GM12864 (cell line): Measurements from ENCODE around the gene VWA7.

Source experiments
- DNase-seq: peaks from one replicate; pipeline ENCODE4 v3.0.0-alpha.2; 2011; ENCODE audit warnings: low read depth
- H3K4me3 ChIP-seq: 2 replicates; pipeline ENCODE4 v1.5.1; 2011; ENCODE audit warnings: mild to moderate bottlenecking, low read depth, low read length, control low read depth
- TF ChIP-seq, protein P1 (sequence below): IDR thresholded peaks from 2 replicates; pipeline ENCODE4 v1.5.1; 2011; ENCODE audit warnings: low read depth, mild to moderate bottlenecking, moderate library complexity, low read length, control low read depth, inconsistent platforms; ENCODE audit errors: missing control alignments

The VWA7 gene

DNA sequence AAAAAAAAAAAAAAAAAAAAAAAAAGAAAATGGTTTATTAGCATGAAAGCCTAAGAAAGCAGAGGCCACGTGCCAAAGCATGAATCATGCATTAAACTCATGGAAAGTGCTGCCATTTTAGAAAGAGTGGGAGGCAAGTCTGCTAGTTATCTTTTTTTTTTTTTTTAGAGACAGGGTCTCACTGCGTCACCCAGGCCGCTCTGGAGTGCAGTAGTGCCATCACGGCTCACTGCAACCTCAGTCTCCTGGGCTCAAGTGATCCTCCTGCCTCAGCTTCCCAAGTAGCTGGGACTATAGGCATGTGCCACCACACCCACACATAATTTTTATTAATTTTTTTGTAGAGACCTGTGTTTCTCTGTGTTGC, 5.2 kb downstream of the VWA7 start:
- no peak overlapping the region for H3K4me3 ChIP-seq
- DNase-seq = no peak
- TF ChIP-seq, protein P1, sequence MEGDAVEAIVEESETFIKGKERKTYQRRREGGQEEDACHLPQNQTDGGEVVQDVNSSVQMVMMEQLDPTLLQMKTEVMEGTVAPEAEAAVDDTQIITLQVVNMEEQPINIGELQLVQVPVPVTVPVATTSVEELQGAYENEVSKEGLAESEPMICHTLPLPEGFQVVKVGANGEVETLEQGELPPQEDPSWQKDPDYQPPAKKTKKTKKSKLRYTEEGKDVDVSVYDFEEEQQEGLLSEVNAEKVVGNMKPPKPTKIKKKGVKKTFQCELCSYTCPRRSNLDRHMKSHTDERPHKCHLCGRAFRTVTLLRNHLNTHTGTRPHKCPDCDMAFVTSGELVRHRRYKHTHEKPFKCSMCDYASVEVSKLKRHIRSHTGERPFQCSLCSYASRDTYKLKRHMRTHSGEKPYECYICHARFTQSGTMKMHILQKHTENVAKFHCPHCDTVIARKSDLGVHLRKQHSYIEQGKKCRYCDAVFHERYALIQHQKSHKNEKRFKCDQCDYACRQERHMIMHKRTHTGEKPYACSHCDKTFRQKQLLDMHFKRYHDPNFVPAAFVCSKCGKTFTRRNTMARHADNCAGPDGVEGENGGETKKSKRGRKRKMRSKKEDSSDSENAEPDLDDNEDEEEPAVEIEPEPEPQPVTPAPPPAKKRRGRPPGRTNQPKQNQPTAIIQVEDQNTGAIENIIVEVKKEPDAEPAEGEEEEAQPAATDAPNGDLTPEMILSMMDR = no peak

DNA sequence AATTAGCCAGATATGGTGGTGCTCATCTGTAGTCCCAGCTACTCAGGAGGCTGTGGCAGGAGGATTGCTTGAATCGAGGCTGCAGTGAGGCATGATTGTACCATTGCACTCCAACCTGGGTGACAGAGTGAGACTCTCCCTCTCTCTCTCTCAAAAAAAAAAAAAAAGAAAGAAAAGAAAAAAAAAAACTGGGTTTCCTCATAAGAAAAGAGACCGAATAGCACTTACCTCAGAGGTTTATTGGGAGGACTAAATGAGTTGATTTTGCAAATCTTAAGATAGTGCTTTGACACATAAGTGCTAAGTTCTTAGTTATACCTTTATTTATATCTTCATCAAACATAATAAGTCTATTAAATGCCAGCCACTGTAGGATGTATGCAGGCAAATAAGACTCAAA, 6.3 kb downstream of the VWA7 start:
- TF ChIP-seq, protein P1 = no peak
- no peak overlapping the region for H3K4me3 ChIP-seq
- no peak for DNase-seq

DNA sequence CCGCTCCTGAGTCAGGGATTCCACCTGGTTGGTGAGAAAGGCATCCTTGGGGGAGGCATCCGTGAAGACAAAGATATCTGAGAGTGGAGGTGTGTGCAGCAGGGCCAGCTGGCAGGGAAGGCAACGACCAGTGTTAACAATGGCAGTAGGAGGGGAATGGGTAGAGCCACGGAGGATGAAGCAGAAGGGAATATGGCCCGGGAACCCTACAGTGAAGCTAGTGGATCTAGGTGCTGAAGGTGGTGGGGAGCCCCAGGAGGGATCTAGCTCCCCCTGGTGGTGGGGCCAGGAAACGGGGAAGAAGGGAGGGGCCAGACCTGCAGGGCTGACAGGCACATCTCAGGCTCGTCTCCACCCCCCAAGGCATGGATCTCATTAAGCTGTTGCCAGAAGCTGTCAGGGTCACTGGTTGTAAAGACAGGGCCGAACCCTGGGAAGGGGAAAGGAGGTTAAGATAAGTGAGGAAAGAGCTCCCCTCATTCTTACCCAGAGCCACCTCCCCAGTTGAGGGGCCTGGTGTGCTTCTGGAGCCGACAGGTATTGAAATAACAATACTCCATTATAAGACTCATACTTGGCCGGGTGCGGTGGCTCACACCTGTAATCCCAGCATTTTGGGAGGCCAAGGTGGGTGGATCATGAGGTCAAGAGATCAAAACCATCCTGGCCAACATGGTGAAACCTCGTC, 7.3 kb downstream of the VWA7 start:
- no peak overlapping the region for H3K4me3 ChIP-seq
- no peak for DNase-seq

DNA sequence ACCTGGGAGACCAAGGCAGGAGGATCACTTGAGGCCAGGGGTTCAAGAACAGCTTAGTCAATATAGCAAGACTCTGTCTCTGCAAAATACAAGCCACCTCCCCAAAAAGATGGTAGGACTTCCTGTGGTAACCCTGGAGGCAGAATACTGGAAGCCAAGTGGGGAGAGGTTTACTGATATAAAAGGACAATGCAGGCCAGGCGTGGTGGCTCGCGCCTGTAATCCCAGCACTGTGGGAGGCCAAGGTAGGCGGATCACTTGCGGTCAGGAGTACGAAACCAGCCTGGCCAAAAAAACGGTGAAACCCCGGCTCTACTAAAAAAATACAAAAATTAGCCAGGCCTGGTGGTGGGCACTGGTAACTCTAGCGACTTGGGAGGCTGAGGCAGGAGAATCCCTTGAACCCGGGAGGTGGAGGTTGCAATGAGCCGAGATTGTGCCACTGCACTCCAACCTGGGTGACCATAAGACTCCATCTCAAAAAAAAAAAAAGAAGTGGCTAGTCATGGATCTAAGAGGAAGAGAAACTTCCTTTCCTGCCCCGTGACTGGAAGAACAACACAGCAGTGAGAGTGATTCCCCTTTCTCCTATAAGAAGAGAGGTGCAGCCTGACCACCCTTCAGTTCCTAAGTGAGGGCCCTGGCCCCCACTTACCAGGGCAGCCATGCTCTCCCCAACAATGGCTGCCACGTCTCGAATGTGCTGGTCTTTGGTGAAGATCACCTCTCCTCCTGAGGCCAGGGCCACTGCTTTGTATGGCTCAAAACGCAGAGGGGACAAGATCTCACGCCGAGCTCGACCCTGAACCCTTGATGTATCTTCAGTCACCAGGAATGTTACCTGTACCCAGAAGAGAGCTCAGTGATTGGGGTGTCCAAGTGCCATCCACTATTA, 8.5 kb downstream of the VWA7 start:
- H3K4me3 ChIP-seq = no peak overlapping the region
- DNase-seq = no peak
- TF ChIP-seq, protein P1 = no peak

More for the DNA sequence above, 7.3 kb downstream of the VWA7 start:
- TF ChIP-seq, protein P1 = peak; percentile 94

DNA sequence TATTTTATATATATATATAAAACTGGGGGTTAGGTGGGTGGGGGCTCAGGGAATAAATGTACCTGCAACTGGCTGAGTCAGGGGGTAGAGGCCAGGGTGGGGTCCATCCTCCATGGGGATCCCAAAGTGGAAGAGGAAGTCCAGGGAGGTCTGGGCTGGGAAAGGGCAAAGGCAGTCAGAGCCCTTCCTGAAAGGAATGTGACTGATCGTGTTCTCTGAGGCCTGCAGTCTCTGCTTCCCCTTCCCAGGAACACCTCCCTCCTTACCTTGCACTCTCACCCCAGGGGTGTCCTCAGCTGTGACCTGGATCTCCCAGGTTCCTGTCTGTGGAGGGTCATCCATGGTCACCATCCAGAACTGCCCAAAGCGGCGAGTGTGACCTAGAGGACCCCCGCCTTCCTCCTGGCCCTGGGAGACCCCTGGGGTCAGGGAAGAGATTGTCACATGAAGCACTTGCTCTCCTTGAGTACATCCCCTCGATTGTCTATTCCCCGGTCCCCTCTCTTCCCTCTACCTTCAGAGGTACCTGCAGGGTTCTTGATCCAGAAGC, 10.0 kb downstream of the VWA7 start:
- DNase-seq = no peak
- TF ChIP-seq, protein P1 = no peak

DNA sequence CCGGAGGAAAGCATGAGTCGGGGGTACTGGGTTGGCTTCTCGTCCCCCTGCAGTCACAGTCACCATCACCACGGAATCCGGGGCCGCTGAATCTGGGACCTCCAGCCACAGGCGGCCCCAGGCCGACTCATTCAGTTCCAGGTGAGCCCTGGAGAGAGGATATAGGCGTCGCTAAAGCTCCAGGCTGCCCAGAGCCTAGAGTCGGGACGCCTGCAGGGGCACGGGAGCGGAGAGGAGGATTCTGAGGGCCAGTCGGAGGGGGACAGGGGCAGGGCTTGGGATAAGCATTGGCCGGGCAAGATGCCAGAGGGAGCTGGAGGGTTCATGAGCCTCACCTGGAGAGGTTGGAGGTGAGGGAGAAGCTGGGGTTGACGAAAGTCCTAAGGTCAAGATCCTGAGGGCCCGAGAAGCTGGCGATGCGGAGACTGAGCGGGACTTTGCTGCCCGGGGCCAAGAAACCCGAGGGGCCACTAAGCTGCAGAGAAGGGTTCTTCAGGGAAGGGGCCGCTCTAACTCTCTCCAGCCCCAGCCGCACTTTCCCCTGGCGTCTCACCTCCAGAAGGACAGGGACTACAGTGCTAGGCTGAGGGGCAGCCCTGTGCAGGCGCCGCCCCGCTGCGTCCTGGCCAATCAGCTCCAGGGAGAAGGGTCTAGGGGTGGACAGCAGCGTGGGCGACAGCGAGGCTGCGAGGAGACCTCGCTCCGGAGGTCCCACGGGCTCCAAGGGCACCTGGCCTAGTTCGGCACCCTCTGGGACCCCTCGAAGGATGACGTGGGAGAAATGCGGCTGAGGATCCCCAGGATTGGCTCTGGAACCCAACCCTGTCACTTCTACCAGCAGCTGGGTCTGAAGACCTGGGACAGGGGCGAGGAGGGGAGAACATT, 11.0 kb downstream of the VWA7 start:
- TF ChIP-seq, protein P1 = no peak
- no peak for DNase-seq
- H3K4me3 ChIP-seq = no peak overlapping the region

More for the DNA sequence above, 10.0 kb downstream of the VWA7 start:
- no peak overlapping the region for H3K4me3 ChIP-seq
